Fibroblast of lung (primary cell): ENCODE results near the gene DLG2.

Source experiments
- CTCF ChIP-seq, 2 donors: IDR thresholded peaks in 1 of 2; conservative IDR thresholded peaks in 1 of 2; 1 replicate in 1 of 2; 2 replicates in 1 of 2; pipeline ENCODE4 v1.5.1; 2011 to 2012; ENCODE audit warnings: low read length in 2 of 2, control low read depth in 1 of 2, inconsistent platforms in 1 of 2, low read depth in 1 of 2, mild to moderate bottlenecking in 1 of 2
- EZH2 ChIP-seq: IDR thresholded peaks from 2 replicates; pipeline ENCODE4 v1.5.1; 2012; ENCODE audit warnings: low read length, control low read depth, mild to moderate bottlenecking; ENCODE audit errors: missing control alignments

GRCh38 chr11:84036664-84037194 lies 1590.4 kb downstream of the DLG2 start:
- TF ChIP-seq CTCF (conservative IDR thresholded peaks at IDR 0.05 in 1 of 2, IDR thresholded peaks at IDR 0.05 in 1 of 2; ENCODE audit: low read depth in 1 of 2, low read length in 2 of 2): no peak
- no peak for TF ChIP-seq EZH2
